ENCODE measurements around the gene SERHL2.
A peak's percentile ranks its signal among the peaks of the same experiment; 100 is the strongest.

The SERHL2 gene

GRCh38 chr22:42608823-42609361, 55.1 kb downstream of the SERHL2 start:
- DNase-seq: no peak

- DNase-seq: no peak
These were observed 56.4 kb downstream of the SERHL2 start for GRCh38 chr22:42610186-42610585.

GRCh38 chr22:42611051-42611450, 57.3 kb downstream of the SERHL2 start:
- DNase-seq: no peak

- DNase-seq: no peak
These were observed 58.6 kb downstream of the SERHL2 start for GRCh38 chr22:42612336-42612735.

- peak in 2 of 5 donors; percentile 10 to 22 for DNase-seq
These were observed 60.1 kb downstream of the SERHL2 start for GRCh38 chr22:42613872-42614301.

GRCh38 chr22:42614312-42615091, 60.7 kb downstream of the SERHL2 start, which contains the start of gene POLDIP3:
Gene POLDIP3 (minus strand): TSS chr22:42614883. CDS start chr22:42614857, 26 bp downstream.
- peak; percentile 98 to 99 (median 99) for DNase-seq

- peak; percentile 61 to 97 (median 77) for DNase-seq
These were observed 61.5 kb downstream of the SERHL2 start for GRCh38 chr22:42615092-42615859.

- DNase-seq: peak in 1 of 5 donors; percentile 18
These were observed 62.1 kb downstream of the SERHL2 start for GRCh38 chr22:42615860-42616175.

- no peak for DNase-seq
These were observed 63.6 kb downstream of the SERHL2 start for GRCh38 chr22:42617155-42617983.

- DNase-seq: no peak
These were observed 65.7 kb downstream of the SERHL2 start for GRCh38 chr22:42619261-42620063.

- DNase-seq: no peak
These were observed 66.3 kb downstream of the SERHL2 start for GRCh38 chr22:42620084-42620483.

GRCh38 chr22:42621505-42622002, 67.8 kb downstream of the SERHL2 start:
- DNase-seq: peak in 3 of 5 donors; percentile 30 to 38 (median 34)

- DNase-seq: no peak
These were observed 68.4 kb downstream of the SERHL2 start for GRCh38 chr22:42622061-42622710.

- DNase-seq: no peak
These were observed 69.6 kb downstream of the SERHL2 start for GRCh38 chr22:42623301-42623751.

All from T-helper 1 cell (primary cell).